Tibial nerve (tissue), 4 donors: ENCODE data around the gene CACYBP. TPM values are rescaled to one million over a fixed set of nuclear protein-coding genes. Genes with fewer than 3 reads are reported as not detected.

Source experiments
- DNase-seq, 2 donors: peaks; one replicate each; pipeline ENCODE4 v3.0.0-alpha.2; 2019; ENCODE audit warnings: low spot score in 2 of 2
- H3K27ac ChIP-seq, 4 donors: fragments of 200-600 bp; sonication (generic) in 3 of 4; one replicate each; pipeline ENCODE4 v1.5.1; 2017 to 2019; ENCODE audit warnings: mild to moderate bottlenecking in 1 of 4
- H3K27me3 ChIP-seq, 2 donors: fragments of 200-600 bp; sonication (generic) in 1 of 2; one replicate each; pipeline versions ENCODE4 v1.5.1 to v1.6.0; 2017 to 2019
- H3K36me3 ChIP-seq, 3 donors: fragments of 200-600 bp; sonication (generic); one replicate each; pipeline ENCODE4 v1.5.1; 2018 to 2019
- H3K4me1 ChIP-seq, 4 donors: fragments of 200-600 bp; sonication (generic) in 3 of 4; one replicate each; pipeline ENCODE4 v1.5.1; 2017 to 2019
- H3K4me3 ChIP-seq, 4 donors: fragments of 200-600 bp; sonication (generic) in 3 of 4; one replicate each; pipeline ENCODE4 v1.5.1; 2017 to 2019; ENCODE audit warnings: mild to moderate bottlenecking in 1 of 4, moderate library complexity in 1 of 4
- H3K9me3 ChIP-seq, 4 donors: fragments of 200-600 bp; sonication (generic) in 3 of 4; one replicate each; pipeline ENCODE4 v1.5.1; 2017 to 2019
- CTCF ChIP-seq, 5 experiments: fragments of 200-600 bp in 3 of 5; fragments of 450-650 bp in 2 of 5; sonication (generic) in 3 of 5; IDR thresholded peaks; one replicate each; pipeline ENCODE4 v1.5.1; 2016 to 2019; ENCODE audit warnings: antibody characterized with exemption in 5 of 5, mild to moderate bottlenecking in 3 of 5, moderate library complexity in 2 of 5
- EP300 ChIP-seq, 2 donors: sonication (generic); formaldehyde crosslinking; IDR thresholded peaks; one replicate each; pipeline ENCODE4 v1.6.1; 2017; ENCODE audit warnings: antibody characterized with exemption in 2 of 2, mild to moderate bottlenecking in 1 of 2
- POLR2A ChIP-seq, 2 donors: fragments of 450-650 bp; IDR thresholded peaks; one replicate each; pipeline ENCODE4 v1.6.1; 2017; ENCODE audit warnings: antibody characterized with exemption in 2 of 2, mild to moderate bottlenecking in 2 of 2, moderate library complexity in 2 of 2
- WGBS, 2 donors: methylation state at CpG; one replicate each; pipeline ENCODE4 v1.1.5; 2018; 5-methylcytosine and 5-hydroxymethylcytosine counted together
- total RNA-seq, 4 donors: library from RNA; depleted of rRNA; stranded (reverse); fragments of >200 nt; gene quantifications; one replicate each; pipeline ENCODE4 v1.1.0, GENCODE V29; 2016

The CACYBP gene
- total RNA-seq, 4 donors from 2014 or later, result 60.8 to 165 (median 78.2) TPM

- H3K9me3 ChIP-seq, result no peaks in the 10 kb centered on the region
- H3K4me1 ChIP-seq, result peaks cover 0 to 56% (median 31%) of the 10 kb centered on the region in 4 donors
- no peaks in the 10 kb centered on the region for H3K27me3 ChIP-seq
- no peak overlapping the region for H3K4me3 ChIP-seq
- 43 to 54% methylated on average over 1 of the region's 1 CpG for WGBS, 2 donors
- H3K27ac ChIP-seq, result peak overlapping the region in 3 of 4 donors; percentile 63 to 82 (median 71)
- DNase-seq, result no peak
- TF ChIP-seq EP300 (IDR thresholded peaks at IDR 0.05), result no peak
- no peak for TF ChIP-seq CTCF (IDR thresholded peaks at IDR 0.05)
- TF ChIP-seq POLR2A (IDR thresholded peaks at IDR 0.05), result no peak
- H3K36me3 ChIP-seq, result no peaks in the 10 kb centered on the region
Measured at GRCh38 chr1:174966008-174966572, 33.7 kb upstream of the CACYBP start.

- WGBS, 2 donors, result 60 to 72% methylated on average over 4 of the region's 4 CpGs
- Histone ChIP-seq H3K4me1 (peaks cover 0 to 62% (median 34%) of the 10 kb centered on the region in 4 donors), H3K9me3 (no peaks in the 10 kb centered on the region), H3K27ac (peak overlapping the region in 3 of 4 donors; percentile 36 to 71 (median 63)), H3K36me3 (no peaks in the 10 kb centered on the region), H3K4me3 (no peak overlapping the region), H3K27me3 (no peaks in the 10 kb centered on the region)
- TF ChIP-seq CTCF (IDR thresholded peaks at IDR 0.05) (no peak), EP300 (IDR thresholded peaks at IDR 0.05) (peak in 1 of 2 donors; percentile 23), POLR2A (IDR thresholded peaks at IDR 0.05) (no peak)
- no peak for DNase-seq
Measured at GRCh38 chr1:174967845-174968705, 31.7 kb upstream of the CACYBP start.

- no peaks in the 10 kb centered on the region for H3K36me3 ChIP-seq
- no peak for DNase-seq
- H3K4me1 ChIP-seq, result peaks cover 0 to 55% (median 31%) of the 10 kb centered on the region in 4 donors
- H3K27ac ChIP-seq, result peak overlapping the region in 3 of 4 donors; percentile 36 to 71 (median 63)
- TF ChIP-seq EP300 (IDR thresholded peaks at IDR 0.05) (no peak), CTCF (IDR thresholded peaks at IDR 0.05) (no peak), POLR2A (IDR thresholded peaks at IDR 0.05) (no peak)
- no peak overlapping the region for H3K4me3 ChIP-seq
- H3K27me3 ChIP-seq, result no peaks in the 10 kb centered on the region
- WGBS, 2 donors, result 47 to 59% methylated on average over 5 of the region's 5 CpGs
- no peaks in the 10 kb centered on the region for H3K9me3 ChIP-seq
Measured at GRCh38 chr1:174968750-174969244, 30.9 kb upstream of the CACYBP start.

- no peaks in the 10 kb centered on the region for H3K9me3 ChIP-seq
- TF ChIP-seq POLR2A (IDR thresholded peaks at IDR 0.05) (no peak), EP300 (IDR thresholded peaks at IDR 0.05) (no peak), CTCF (IDR thresholded peaks at IDR 0.05) (no peak)
- peaks cover 0 to 44% (median 23%) of the 10 kb centered on the region in 4 donors for H3K4me1 ChIP-seq
- WGBS, 2 donors, result 78 to 79% methylated on average over 1 of the region's 1 CpG
- DNase-seq, result no peak
- H3K4me3 ChIP-seq, result no peak overlapping the region
- H3K27me3 ChIP-seq, result no peaks in the 10 kb centered on the region
- no peak overlapping the region for H3K27ac ChIP-seq
- peaks cover 0 to 7% (median 0%) of the 10 kb centered on the region in 3 donors for H3K36me3 ChIP-seq
Measured at GRCh38 chr1:174969977-174970376, 29.8 kb upstream of the CACYBP start.

GRCh38 chr1:174971466-174971865, 28.3 kb upstream of the CACYBP start:
- no peaks in the 10 kb centered on the region for H3K9me3 ChIP-seq
- DNase-seq, result no peak
- TF ChIP-seq CTCF (IDR thresholded peaks at IDR 0.05) (no peak), EP300 (IDR thresholded peaks at IDR 0.05) (no peak), POLR2A (IDR thresholded peaks at IDR 0.05) (no peak)
- H3K27me3 ChIP-seq, result no peaks in the 10 kb centered on the region
- H3K4me1 ChIP-seq, result peaks cover 0 to 33% (median 16%) of the 10 kb centered on the region in 4 donors
- peaks cover 0 to 7% (median 0%) of the 10 kb centered on the region in 3 donors for H3K36me3 ChIP-seq
- no peak overlapping the region for H3K4me3 ChIP-seq
- H3K27ac ChIP-seq, result peak overlapping the region in 2 of 4 donors; percentile 3 to 32
